GM19395 (cell line): ENCODE results near the gene AIFM1.

Source experiments
- ATAC-seq: cut with Tn5 transposase; IDR thresholded peaks from one replicate; pipeline ENCODE4 v1.9.1; 2021; ENCODE audit warnings: mild to moderate bottlenecking, moderate library complexity; ENCODE audit not compliant: unreplicated experiment

Gene AIFM1

DNA sequence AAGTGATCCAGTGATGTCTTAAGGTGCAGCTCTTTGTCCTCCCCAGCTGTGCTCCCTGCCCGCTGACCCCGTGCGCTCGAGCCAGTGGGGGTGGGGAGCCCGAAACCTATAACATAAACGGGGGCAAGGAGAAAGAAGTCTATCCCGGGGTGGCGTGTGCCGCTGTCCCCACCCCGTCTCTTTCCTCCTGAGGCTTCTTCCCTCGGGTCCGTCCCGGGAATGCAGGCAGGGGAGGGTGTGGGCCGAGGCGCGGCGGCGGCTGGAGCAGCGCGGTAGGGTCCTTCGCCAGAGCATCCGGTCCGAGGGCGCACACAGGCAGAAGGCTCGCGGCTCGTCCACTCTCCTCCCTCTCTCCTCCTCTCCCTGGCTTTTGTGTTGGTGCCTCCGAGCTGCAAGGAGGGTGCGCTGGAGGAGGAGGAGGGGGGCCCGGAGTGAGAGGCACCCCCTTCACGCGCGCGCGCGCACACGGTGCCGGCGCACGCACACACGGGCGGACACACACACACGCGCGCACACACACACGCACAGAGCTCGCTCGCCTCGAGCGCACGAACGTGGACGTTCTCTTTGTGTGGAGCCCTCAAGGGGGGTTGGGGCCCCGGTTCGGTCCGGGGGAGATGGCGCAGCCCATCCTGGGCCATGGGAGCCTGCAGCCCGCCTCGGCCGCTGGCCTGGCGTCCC is 5.9 kb upstream of the AIFM1 start, which contains the start of gene RAB33A:
TSS of gene RAB33A (plus strand) at position 517 of the 681 bp plus-strand sequence. CDS start at position 618, 101 bp downstream.
- peak; percentile 4 for ATAC-seq

DNA sequence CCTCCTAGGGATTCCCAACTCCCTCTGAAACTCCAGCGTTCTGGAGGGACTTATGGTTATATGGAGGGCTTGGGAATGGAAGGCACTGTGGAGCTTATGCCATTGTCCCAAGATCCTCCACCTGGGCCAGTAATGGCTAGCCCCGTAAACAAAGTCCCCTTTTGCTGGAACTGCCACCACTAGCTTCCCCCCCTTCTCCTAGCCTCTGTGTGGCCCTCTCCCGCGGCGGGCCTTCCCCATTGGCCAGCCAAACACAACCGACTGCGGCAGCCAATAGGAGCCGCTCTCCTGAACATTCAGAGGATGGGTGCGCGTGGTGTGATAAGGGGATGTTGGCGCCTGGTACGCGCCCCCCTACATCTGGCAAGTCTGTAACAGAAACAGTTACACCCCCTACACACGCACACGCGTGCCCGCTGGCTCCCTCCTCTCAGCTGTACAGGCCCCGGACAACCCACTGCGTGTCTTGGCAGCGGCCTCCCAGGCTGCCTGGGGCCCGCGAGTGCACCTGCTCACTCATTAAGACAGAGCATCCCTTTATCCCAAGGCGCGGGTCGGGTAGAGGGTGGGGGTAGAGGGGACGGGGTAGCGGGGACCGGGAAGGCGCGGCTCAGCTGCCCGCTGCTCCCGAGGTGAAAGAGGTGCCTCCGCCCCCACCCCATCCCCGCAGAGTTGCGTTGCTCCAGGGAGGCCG is 5.3 kb upstream of the AIFM1 start:
- peak; percentile 78 for ATAC-seq

DNA sequence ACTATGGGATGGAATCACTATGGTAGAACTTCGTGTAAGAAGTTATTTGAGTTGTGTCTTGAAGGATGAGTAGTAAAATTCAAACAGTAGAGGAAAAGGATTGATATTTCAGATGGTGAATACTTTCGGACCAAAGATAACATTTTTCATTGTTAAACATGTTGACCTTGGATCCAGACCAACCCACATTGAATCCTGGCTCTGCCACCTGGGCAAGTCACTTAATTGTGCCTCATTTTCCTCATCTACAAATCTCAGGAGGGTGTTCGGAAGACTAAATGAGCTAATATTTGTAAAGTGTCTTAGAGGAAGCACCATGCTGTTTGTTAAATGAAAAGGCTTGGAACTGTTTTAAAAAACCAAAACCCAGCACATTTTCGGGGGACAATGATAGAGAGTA is 1.4 kb upstream of the AIFM1 start:
- no peak for ATAC-seq

GRCh38 chrX:130166503-130166777 is 799 bp upstream of the AIFM1 start:
- no peak for ATAC-seq

DNA sequence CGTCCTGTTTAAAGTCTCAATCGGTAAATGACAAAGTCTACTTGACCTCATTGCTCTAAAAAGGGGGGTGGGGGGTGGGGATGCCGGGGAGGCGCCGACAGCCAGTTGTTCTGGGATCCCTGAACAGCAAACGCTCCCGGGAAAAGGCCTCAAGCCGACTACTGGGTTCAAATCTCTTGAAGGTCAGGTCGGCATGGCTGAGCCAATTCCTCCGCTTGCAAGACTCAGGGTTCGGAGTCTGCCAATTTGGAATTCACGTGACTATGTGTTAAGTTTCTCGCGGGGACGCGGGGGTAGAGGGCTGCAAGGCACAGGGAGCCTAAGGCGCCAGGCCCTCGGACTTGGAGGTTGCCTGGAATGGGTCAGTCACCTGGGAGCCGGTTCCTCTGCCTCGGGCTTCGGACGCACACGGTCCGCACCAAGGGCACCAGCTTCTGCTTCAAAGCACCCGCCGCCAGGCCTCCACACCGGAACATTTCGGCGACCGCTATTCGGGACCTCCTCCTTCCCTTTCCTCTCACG is 399 bp downstream of the AIFM1 start:
- ATAC-seq, result no peak

DNA sequence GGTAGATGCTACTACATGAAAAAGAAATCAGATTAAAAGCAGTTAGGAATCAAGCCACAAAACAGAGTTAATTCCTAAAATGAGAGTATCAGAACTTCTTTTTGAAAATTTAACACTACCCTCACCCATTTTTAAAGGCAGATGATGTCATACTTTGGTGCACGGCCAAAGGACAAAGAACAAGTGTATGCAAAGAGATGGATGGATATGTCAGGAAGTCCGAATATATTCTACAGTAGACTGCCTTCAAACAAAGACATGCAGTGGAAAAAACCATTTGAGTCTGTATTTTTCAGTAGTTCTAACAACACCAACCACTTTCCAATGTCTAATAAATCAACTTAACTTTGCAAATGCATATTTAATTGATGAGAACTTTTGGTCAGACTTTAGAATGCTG is 2.2 kb downstream of the AIFM1 start:
- no peak for ATAC-seq

- no peak for ATAC-seq
Measured at GRCh38 chrX:130162094-130162735, 3.4 kb downstream of the AIFM1 start.

DNA sequence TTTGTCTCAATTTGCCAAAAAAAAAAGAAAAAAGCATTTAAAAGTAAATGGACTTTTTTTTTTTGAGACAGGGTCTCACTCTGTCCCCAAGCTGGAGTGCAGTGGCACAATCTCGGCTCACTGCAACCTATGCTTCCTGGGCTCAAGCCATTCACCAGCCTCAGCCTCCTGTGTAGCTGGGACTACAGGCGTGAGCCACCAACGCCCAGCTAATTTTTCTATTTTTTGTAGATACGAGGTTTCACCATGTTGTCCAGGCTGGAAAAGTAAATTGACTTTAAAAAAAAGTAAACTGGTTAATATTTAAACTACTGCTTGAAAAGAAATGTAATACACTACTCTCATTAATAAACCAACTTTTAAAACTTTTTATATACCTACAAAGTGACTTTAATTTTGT is 5.9 kb downstream of the AIFM1 start:
- no peak for ATAC-seq

DNA sequence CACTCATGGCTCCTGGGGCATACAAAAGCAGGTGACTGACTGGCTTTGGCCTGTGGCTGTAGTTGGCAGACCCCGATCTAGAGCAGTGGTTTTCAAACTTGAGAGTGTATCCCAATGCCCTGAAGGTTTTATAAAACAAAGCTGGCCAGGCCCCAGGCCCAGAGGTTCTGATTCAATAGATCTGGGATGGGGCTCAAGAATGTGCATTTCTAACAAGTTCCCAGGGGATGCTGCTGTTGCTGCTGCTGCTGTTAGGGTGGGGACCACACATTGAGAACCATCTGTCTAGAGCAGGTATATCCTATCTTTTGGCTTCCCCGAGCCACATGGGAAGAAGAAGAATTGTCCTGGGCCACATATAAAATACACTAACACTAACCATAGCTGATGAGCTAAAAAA is 7.3 kb downstream of the AIFM1 start:
- no peak for ATAC-seq

DNA sequence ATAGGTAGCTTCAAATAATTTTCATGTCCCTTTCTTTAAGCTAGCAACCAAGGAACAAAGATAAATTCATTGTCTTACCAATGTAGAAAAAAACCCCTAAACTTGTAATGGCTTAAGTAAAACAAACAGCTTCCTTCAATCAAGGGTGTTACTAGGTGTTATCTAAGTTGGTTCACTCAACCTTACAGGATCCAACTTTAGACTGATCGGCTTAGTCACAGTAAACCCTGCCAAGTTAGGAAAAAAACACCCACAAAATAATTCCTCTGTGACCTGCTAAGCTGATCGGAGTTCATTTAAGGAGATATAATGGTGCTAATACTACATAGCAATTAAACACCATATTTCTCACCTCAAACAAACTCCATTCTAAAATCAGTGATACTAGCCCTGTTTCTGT is 10.1 kb downstream of the AIFM1 start:
- no peak for ATAC-seq

DNA sequence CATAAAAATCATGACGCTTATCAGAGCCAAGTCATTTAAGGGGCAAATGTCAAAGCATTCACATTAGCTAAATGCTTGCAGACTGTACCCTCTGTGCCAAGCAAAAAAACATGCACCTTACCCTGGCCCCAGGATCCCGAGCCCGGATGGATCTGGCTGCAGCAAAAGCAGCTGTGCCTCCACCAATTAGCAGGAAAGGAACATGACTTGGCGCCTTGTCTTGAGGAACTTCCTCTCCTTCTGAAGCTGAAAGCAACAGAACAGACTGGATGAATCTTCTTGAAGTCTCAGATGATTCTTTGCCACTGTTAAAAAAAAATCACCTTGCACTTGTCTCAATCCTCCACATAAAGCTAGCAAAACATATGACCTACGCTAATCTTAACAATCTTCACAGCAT is 18.0 kb downstream of the AIFM1 start:
- no peak for ATAC-seq

- no peak for ATAC-seq
Measured at GRCh38 chrX:130145123-130145522, 20.5 kb downstream of the AIFM1 start.

DNA sequence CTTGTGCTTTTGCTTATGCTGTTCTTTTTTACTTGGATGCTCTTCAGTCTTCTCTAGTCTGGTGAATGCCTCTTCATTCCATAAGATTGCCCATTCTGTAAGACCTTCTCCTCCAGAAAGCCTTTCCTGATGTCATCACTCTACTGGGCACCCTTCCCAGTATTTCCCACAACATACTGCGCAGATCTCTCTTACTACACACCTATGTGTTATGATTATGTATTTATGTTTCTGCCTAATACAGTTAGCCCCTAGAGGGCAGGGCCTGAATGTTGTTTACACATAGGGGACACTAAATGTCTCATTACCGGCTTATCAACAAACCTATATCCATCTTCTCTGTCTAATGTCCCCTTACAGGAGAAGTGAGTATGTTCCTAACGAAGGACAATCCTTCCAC is 21.1 kb downstream of the AIFM1 start:
- ATAC-seq, result no peak

GRCh38 chrX:130139474-130140201 is 26.0 kb downstream of the AIFM1 start:
- ATAC-seq, result no peak

DNA sequence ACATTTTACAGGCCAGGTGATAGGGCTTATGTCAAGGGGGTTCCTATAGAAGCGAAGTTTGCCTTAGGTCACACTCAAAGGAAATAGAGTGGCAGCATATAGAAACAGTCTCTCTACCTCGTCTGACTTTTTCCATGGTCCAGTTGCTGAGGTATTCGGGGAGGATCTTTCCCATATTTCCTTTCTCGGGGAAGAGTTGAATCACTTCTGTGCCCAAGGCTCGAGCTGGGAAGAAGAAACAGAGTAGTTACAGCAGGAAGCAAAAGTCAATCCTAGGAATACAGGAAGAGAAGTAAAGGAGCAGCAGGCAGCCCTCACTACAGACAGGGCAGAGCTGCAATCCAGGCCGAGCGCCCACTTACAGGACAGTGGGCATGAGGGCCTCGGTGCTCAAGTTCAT is 28.7 kb downstream of the AIFM1 start:
- ATAC-seq, result no peak

DNA sequence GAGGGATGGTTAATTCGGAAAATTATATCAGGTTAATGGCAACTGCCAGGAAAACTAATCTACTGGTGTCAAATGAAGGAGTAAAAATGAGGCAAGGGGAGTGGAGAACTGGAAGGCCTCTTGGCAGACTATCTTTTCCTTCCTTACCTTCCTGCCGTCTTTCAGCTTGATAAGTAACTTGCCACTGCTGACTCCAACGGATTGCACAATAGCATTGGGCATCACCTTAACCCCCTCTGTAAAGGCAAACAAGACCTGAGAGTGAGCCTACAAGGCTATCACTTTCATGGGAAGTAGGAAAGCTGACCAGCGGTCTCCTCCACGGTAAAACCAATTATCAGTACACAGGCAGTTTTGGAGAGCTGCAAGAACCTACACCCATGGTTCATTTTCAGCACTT is 29.1 kb downstream of the AIFM1 start:
- no peak for ATAC-seq

DNA sequence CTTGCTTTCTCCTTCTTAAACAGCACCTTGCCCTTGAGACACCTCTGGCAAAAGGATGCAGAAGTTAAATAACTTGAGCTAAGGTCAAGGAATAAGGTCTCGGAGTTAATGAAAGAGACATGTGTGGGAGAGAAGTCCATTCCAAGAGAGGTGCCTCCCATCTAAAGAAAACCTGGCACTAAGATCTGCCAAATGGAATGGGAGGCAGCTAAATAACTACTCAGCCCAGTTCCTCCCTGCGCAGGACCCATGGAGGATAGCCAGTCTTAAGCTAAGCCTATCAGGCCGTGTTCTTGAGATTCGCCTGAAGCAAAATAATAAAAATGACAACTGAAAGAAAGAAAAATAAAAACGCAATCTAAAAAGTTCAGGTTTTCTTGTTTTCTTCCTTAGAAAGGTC is 34.7 kb downstream of the AIFM1 start:
- ATAC-seq, result no peak

DNA sequence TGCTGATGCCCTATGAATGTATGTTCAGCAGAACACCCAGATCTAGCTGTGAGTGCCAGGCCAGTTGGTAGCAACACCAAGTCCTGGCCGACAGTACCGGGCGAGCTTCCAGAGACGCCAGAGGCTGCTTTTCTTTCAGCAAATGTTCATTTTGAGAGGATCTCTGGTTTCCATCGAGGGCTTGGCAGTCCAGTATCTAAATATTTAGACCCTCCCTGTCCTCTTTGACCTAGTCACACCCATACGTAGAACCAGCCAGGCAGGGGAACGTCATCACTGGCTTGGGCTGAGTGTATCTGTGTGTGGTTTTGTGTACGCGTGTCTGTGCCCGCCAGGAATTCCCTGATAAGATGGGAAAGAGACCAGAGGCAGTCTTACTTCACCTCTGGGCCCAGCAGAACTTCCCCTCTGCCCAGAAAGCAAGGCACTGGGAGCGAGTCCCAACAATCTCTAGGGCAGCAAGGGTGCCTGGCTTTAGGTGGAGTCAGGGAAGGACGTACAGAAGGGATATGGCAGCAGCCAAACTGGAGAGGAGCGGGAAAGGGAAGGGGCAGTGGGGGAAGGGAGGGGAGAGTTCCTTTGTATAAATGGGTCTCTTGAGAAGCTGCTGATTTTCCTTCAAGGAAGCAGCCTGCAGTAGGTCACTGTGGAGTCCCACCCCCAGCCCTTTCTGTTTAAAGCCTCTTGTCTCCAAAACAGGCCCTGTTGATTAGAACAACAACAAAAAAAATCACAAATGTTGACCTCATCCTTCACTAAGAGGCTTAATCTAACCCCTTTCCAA is 40.4 kb downstream of the AIFM1 start:
- no peak for ATAC-seq

GRCh38 chrX:130124577-130124976 is 41.1 kb downstream of the AIFM1 start:
- no peak for ATAC-seq

DNA sequence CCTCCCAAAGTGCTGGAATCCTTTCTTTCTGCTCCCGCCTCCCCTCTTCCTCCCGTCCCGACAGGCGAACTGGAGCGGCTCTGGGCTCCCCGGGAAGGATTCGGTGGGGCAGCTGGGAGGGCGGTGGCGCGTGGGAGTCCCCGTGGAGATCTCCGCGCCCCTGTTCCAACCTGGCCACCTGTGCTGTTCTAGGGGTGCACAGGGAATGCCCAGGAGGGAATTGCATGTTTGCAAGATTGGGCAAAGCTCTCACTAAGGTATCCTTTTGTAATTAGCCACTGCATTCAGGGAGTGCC is 44.2 kb downstream of the AIFM1 start:
- no peak for ATAC-seq
